OCI-M1 (cell line): ENCODE measurements around the gene SSU72.

ENCODE experiments used
- DNase-seq: peaks from one replicate; lab custom pipeline; 2025; lab: John Stamatoyannopoulos, UW

Gene SSU72

GRCh38 chr1:1574721-1575537 lies at the start of gene SSU72:
Gene SSU72, minus strand, starts transcription at chr1:1574863. Its CDS starts 306 bp downstream, at chr1:1574557.
- DNase-seq: peak; percentile 96

- DNase-seq: no peak
Measured at GRCh38 chr1:1623631-1624442, 49.2 kb upstream of the SSU72 start.

GRCh38 chr1:1623181-1623630 lies 48.5 kb upstream of the SSU72 start:
- DNase-seq: no peak

- DNase-seq: no peak
Measured at GRCh38 chr1:1622788-1623094, 48.1 kb upstream of the SSU72 start.

- no peak for DNase-seq
Measured at GRCh38 chr1:1622010-1622787, 47.5 kb upstream of the SSU72 start.

GRCh38 chr1:1621173-1622009 lies 46.7 kb upstream of the SSU72 start:
- DNase-seq: no peak

- DNase-seq: no peak
Measured at GRCh38 chr1:1620433-1621139, 45.9 kb upstream of the SSU72 start.

- peak; percentile 38 for DNase-seq
Measured at GRCh38 chr1:1619917-1620361, 45.3 kb upstream of the SSU72 start.

GRCh38 chr1:1618396-1619068 lies 43.9 kb upstream of the SSU72 start:
- DNase-seq: no peak

GRCh38 chr1:1617925-1618324 lies 43.3 kb upstream of the SSU72 start:
- no peak for DNase-seq

- DNase-seq: no peak
Measured at GRCh38 chr1:1617516-1617915, 42.9 kb upstream of the SSU72 start.

GRCh38 chr1:1616838-1617237 lies 42.2 kb upstream of the SSU72 start:
- DNase-seq: no peak

- DNase-seq: peak; percentile 22
Measured at GRCh38 chr1:1616045-1616790, 41.6 kb upstream of the SSU72 start.

GRCh38 chr1:1615256-1616044 lies 40.8 kb upstream of the SSU72 start, which contains the start of gene MIB2:
Gene MIB2, plus strand, starts transcription at chr1:1615500. Its CDS starts 7,953 bp downstream, at chr1:1623453.
- peak; percentile 98 for DNase-seq

- DNase-seq: no peak
Measured at GRCh38 chr1:1614954-1615255, 40.2 kb upstream of the SSU72 start.

- peak; percentile 90 for DNase-seq
Measured at GRCh38 chr1:1614204-1614953, 39.7 kb upstream of the SSU72 start.

- DNase-seq: no peak
Measured at GRCh38 chr1:1613509-1614082, 38.9 kb upstream of the SSU72 start.

- DNase-seq: no peak
Measured at GRCh38 chr1:1612104-1612400, 37.4 kb upstream of the SSU72 start.
